ENCODE results near the gene CDK5RAP3. TPM values are rescaled to one million over a fixed set of nuclear protein-coding genes. Genes with fewer than 3 reads are reported as not detected.

Gene CDK5RAP3
- total and polyA plus RNA-seq, 2 of the 13 experiments (the other 11 are each of a cell fraction or from before 2014, with no cell fraction given) = 128 to 154 TPM

DNA sequence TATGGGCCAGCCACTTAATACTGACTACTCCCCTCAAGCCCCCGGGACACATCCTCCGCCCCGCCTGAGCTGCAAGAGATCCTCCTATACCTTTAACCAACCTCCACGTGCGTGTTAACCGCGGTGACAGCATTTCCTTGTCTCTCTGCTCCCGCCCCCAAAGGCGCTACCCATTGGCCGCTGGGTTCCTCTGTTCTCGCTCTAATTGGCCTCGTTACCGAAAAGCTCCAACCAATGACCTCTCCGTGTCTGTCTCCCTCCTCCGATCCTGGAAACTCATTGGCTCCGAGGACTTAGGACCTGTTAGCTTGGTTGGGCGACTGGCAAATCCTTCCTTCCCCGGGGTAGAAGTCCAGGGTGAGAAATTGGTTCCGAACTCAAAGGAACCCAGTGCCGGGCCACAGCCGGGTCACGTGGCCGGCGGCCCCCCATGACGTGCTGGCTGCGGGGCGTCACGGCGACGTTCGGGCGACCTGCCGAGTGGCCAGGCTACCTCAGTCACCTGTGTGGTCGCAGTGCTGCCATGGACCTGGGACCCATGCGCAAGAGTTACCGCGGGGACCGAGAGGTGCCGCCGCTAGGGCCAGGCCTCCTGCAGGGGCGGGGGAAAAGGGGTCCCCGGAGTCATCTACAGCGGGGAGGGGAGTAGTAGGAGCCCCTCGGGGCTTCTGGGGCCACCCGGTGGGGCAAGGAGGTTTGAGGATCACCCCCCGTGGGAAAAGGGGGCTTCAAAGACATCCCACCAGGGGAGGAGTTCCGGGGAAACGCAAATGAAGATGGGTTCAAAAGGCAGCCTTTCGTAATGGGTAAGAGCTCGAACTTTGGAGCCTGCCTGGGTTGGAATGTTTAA is 29.4 kb upstream of the CDK5RAP3 start, which contains the start of gene PNPO (continued):
- TF ChIP-seq, protein P1, sequence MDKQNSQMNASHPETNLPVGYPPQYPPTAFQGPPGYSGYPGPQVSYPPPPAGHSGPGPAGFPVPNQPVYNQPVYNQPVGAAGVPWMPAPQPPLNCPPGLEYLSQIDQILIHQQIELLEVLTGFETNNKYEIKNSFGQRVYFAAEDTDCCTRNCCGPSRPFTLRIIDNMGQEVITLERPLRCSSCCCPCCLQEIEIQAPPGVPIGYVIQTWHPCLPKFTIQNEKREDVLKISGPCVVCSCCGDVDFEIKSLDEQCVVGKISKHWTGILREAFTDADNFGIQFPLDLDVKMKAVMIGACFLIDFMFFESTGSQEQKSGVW (CRISPR knock-in tag; IDR thresholded peaks at IDR 0.05; ENCODE audit: borderline replicate concordance) = no peak; the same call in 1 of the 2 replicates
- TF ChIP-seq, protein P2, sequence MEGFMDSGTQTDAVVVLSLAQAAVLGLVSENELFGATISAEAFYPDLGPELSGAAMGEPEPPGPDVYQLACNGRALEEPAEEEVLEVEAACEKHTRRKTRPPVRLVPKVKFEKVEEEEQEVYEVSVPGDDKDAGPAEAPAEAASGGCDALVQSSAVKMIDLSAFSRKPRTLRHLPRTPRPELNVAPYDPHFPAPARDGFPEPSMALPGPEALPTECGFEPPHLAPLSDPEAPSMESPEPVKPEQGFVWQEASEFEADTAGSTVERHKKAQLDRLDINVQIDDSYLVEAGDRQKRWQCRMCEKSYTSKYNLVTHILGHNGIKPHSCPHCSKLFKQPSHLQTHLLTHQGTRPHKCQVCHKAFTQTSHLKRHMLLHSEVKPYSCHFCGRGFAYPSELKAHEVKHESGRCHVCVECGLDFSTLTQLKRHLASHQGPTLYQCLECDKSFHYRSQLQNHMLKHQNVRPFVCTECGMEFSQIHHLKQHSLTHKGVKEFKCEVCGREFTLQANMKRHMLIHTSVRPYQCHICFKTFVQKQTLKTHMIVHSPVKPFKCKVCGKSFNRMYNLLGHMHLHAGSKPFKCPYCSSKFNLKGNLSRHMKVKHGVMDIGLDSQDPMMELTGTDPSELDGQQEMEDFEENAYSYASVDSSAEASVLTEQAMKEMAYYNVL (CRISPR knock-in tag; IDR thresholded peaks at IDR 0.05; ENCODE audit: borderline replicate concordance) = 0 out of 2 replicates have a peak, but pooled peaks have one; percentile 75
- TF ChIP-seq, protein P3, sequence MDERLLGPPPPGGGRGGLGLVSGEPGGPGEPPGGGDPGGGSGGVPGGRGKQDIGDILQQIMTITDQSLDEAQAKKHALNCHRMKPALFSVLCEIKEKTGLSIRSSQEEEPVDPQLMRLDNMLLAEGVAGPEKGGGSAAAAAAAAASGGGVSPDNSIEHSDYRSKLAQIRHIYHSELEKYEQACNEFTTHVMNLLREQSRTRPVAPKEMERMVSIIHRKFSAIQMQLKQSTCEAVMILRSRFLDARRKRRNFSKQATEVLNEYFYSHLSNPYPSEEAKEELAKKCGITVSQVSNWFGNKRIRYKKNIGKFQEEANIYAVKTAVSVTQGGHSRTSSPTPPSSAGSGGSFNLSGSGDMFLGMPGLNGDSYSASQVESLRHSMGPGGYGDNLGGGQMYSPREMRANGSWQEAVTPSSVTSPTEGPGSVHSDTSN (CRISPR knock-in tag; IDR thresholded peaks at IDR 0.05) = peak; percentile 41
- no peak for TF ChIP-seq SYNCRIP (IDR thresholded peaks at IDR 0.05; ENCODE audit: insufficient read depth, low read depth, low read length)
- TF ChIP-seq ZNF317 (CRISPR knock-in tag; IDR thresholded peaks at IDR 0.05) = peak; percentile 93
- TF ChIP-seq, protein P4, sequence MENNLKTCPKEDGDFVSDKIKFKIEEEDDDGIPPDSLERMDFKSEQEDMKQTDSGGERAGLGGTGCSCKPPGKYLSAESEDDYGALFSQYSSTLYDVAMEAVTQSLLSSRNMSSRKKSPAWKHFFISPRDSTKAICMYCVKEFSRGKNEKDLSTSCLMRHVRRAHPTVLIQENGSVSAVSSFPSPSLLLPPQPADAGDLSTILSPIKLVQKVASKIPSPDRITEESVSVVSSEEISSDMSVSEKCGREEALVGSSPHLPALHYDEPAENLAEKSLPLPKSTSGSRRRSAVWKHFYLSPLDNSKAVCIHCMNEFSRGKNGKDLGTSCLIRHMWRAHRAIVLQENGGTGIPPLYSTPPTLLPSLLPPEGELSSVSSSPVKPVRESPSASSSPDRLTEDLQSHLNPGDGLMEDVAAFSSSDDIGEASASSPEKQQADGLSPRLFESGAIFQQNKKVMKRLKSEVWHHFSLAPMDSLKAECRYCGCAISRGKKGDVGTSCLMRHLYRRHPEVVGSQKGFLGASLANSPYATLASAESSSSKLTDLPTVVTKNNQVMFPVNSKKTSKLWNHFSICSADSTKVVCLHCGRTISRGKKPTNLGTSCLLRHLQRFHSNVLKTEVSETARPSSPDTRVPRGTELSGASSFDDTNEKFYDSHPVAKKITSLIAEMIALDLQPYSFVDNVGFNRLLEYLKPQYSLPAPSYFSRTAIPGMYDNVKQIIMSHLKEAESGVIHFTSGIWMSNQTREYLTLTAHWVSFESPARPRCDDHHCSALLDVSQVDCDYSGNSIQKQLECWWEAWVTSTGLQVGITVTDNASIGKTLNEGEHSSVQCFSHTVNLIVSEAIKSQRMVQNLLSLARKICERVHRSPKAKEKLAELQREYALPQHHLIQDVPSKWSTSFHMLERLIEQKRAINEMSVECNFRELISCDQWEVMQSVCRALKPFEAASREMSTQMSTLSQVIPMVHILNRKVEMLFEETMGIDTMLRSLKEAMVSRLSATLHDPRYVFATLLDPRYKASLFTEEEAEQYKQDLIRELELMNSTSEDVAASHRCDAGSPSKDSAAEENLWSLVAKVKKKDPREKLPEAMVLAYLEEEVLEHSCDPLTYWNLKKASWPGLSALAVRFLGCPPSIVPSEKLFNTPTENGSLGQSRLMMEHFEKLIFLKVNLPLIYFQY (CRISPR knock-in tag; IDR thresholded peaks at IDR 0.05; ENCODE audit: borderline replicate concordance) = peak; percentile 100
- TF ChIP-seq MEIS2 (CRISPR knock-in tag; IDR thresholded peaks at IDR 0.05) = peak; percentile 87
- TF ChIP-seq GATAD2A (CRISPR knock-in tag; IDR thresholded peaks at IDR 0.05) = peak; percentile 77
- TF ChIP-seq, protein P5, sequence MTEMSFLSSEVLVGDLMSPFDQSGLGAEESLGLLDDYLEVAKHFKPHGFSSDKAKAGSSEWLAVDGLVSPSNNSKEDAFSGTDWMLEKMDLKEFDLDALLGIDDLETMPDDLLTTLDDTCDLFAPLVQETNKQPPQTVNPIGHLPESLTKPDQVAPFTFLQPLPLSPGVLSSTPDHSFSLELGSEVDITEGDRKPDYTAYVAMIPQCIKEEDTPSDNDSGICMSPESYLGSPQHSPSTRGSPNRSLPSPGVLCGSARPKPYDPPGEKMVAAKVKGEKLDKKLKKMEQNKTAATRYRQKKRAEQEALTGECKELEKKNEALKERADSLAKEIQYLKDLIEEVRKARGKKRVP (CRISPR knock-in tag; IDR thresholded peaks at IDR 0.05) = peak in 1 of 2 experiments; percentile 67; a peak in 2 of 4 replicates
- TF ChIP-seq, protein P6, sequence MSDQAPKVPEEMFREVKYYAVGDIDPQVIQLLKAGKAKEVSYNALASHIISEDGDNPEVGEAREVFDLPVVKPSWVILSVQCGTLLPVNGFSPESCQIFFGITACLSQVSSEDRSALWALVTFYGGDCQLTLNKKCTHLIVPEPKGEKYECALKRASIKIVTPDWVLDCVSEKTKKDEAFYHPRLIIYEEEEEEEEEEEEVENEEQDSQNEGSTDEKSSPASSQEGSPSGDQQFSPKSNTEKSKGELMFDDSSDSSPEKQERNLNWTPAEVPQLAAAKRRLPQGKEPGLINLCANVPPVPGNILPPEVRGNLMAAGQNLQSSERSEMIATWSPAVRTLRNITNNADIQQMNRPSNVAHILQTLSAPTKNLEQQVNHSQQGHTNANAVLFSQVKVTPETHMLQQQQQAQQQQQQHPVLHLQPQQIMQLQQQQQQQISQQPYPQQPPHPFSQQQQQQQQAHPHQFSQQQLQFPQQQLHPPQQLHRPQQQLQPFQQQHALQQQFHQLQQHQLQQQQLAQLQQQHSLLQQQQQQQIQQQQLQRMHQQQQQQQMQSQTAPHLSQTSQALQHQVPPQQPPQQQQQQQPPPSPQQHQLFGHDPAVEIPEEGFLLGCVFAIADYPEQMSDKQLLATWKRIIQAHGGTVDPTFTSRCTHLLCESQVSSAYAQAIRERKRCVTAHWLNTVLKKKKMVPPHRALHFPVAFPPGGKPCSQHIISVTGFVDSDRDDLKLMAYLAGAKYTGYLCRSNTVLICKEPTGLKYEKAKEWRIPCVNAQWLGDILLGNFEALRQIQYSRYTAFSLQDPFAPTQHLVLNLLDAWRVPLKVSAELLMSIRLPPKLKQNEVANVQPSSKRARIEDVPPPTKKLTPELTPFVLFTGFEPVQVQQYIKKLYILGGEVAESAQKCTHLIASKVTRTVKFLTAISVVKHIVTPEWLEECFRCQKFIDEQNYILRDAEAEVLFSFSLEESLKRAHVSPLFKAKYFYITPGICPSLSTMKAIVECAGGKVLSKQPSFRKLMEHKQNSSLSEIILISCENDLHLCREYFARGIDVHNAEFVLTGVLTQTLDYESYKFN (CRISPR knock-in tag; conservative IDR thresholded peaks at IDR 0.05) = peak; percentile 82
- TF ChIP-seq, protein P7, sequence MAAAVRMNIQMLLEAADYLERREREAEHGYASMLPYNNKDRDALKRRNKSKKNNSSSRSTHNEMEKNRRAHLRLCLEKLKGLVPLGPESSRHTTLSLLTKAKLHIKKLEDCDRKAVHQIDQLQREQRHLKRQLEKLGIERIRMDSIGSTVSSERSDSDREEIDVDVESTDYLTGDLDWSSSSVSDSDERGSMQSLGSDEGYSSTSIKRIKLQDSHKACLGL (CRISPR knock-in tag; IDR thresholded peaks at IDR 0.05) = peak; percentile 91
- peak; percentile 88 for TF ChIP-seq ZNF543 (CRISPR knock-in tag; IDR thresholded peaks at IDR 0.05)
